Activated CD8-positive, alpha-beta memory T cell treated with anti-CD3 and anti-CD28 coated beads, Interleukin-2, amount 50 U/mL, for 48 hours (primary cell): ENCODE results near the gene KMT2D.
"Not testable (repeated sequence)": the region's sequence is repeated elsewhere in the genome, so short reads cannot be mapped to it uniquely, and the experiment has no call there.

ENCODE experiments used
- DNase-seq: peaks from one replicate; pipeline ENCODE4 v3.0.0-alpha.2; 2020

Gene KMT2D

DNA sequence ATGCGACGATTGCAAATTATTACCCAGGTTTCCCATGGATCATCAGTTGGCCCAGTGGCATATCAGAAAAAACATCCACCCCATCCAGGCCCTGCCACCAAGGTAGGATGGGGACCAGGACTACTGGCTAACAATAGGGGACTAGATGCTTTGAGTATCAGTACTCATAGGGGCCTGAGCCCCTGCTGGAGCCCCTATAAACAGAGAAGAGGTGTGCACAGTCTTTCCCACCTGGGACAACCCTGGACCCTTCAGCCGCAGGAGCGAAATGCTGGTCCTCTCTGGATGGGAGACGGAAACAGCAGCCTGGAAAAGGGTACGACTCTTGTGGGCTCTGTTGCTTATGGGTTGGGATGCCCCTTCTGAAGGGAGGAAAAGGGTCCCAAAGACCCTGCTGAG, 28.3 kb upstream of the KMT2D start:
- no peak for DNase-seq

DNA sequence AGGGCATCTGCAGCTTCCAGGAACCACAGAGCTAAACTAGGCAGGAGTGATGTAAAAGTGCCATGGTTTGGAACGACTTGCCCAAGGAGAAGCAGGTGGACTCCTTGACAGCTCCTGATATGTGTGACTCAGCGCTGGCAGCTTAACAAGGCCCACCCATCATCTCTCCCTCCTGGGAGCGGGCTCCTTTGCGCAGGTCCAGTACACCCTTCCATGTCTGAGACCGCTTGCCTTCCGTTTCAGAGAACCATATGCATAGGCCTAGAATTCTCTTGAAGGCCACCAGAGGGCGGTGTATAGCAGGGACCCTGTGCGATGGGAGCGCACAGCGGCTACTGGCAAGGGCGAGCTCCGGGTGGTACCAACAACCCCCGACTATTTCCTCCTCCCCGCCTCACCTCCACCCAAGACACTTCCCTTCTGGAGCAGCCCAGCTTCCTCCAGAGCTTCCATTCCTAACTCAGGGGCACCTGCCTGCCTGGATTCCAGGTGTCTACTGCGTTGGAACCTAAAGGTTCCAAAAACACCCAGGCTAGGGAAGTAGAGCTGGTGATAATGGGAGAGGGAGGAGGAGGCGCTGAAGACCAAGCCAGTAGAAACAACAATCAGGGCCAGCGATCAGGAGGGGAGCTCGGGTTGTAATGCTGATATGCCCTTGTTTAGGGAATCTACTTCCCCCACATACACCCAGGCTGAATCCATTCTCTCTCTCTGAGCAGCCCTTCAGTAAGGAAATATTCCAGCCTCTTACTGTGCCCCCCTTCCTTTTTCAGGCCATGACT, 27.7 kb upstream of the KMT2D start:
- DNase-seq = peak; percentile 84

DNA sequence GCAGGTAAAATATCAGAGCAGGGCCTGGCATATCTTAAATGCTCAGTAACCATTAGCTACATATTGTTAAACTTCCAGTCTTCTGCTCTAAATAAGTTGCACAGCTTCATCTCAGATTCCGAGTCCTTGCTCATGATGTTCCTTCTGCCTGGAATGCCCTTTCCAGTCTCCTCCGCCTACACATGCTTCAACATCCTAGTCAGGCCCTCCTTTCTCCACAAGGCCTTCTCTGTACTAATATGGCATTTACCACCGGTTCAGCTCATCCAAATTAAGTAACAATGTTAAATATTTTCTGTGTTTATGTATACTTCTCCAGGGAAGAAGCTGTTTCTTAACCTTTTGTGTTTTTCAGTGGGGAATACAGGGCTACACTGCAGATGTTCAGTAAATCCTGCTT, 25.5 kb upstream of the KMT2D start:
- DNase-seq = no peak

DNA sequence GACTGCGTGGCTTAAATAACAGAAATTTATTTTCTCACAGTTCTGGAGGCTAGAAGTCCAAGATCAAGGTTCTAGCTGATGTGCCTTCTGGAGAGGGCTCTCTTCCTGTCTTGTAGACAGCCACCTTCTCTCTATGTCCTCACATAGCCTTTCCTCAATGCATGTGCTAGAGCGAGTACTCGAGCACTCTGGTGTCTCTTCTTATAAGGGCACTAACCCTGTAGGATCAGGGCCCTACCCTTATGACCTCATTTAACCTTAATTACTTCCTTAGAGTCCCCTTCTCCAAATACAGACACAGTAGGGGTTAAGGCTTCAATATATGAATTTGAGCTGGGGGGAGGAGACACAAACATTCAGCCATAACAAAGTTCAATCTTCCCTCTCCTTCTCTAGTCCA, 23.8 kb upstream of the KMT2D start:
- no peak for DNase-seq

DNA sequence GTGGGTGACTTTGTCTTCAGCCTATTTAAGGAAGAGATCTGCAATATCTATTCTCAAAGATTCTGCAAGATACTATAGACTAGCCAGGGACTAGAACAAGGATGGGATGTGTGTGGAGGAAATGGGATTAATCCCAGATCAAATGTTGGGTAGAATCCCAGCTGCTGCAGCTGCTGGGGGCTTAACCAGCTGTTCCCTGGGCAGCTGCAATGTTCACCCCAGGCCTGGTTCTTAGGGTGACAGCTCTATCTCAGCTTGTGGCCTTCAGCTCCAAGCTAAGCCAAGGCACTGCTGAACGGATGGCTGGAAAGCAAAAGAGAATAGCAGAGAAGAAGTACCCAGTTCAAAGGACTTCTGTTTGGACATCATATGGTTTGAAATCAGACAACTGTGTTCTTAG, 19.2 kb upstream of the KMT2D start:
- no peak for DNase-seq

DNA sequence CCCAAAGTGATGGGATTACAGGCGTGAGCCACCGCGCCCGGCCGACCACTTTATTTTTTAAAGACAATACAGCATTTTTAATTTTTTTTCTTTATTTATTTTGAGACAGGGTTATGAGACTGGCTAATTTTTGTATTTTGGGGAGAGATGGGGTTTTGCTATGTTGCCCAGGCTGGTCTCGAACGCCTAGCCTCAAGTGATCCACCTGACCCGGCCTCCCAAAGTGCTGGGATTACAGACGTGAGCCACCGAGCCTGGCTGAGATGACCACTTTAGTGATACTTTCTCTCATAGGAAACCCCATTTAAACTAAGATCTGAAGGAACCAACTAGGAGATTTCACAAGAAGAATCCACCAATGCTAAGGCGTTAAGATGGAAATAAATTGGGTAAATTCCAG, 10.4 kb upstream of the KMT2D start:
- no peak for DNase-seq

DNA sequence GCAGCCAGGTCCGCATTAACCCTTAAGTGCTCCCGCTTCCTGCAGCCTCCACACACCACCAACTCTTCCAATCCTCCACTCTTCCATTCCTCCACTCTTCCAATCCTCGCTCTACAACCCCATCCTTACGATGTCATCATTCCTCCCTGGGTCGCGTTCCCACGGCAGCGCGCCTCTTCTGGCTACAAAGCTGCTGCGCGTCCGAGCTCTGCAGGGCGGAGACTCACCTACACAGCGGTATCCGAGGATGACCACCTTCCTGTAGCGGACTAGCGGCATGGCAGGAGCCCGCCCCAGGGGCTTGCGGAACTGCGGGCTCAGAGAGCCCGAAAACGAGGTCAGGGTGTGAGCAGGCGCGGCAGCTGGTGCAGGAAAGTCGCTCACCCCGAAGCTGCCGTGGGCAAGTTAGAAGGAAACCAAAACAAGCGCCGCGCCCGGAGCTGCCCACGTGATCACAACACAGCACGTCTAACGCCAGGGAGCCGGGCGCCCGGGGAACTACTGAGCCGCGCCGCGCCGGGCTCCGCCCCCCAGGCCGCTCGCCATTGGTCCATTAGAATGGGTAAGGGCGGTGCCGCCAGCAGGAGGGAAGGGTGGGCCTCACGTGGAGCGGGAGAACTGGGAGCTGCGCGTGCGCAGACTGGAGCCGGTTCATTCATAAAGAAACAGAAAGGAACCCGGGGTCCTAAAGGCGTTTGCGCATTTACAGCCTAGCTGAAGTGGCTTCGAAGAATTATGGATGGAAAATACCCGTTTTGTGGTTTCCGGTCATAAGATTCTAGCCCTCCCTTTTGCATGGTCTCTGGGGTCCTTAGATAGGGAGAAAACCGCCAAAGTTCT, 9.1 kb upstream of the KMT2D start, which contains the start of gene RHEBL1:
Gene RHEBL1, minus strand, starts transcription at position 473 of the 840 bp plus-strand sequence. Its CDS starts 194 bp downstream, at position 279.
- peak; percentile 99 for DNase-seq

DNA sequence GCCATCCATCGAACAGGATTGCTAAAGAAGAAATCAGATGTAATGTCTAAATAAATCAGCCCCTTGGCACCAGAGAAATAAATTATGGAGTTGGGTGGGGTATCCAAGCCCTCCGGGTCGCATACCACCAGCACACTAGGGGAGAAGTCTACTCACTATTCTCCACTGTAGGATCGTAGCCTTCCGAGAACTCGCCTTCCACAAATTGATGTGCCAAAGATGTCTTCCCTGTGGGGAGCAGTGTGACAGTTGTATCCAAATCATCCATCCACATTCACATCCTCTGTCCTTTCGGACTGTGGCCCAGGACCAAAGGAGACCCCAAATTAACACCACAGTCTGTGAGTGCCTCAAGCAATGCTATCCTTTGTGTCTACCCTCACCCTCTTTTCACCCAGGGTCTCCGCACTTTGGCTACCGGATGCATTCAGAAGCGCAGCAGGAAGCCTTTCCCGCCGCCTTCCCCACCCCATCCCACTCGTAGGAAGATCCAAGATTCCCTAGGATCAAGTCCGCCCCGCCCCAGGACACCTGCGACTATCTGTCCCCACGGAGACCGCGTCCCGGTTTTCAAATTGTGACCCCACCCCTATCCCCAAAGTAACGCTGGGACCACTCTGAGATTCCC, 8.4 kb upstream of the KMT2D start:
- DNase-seq = peak; percentile 61

DNA sequence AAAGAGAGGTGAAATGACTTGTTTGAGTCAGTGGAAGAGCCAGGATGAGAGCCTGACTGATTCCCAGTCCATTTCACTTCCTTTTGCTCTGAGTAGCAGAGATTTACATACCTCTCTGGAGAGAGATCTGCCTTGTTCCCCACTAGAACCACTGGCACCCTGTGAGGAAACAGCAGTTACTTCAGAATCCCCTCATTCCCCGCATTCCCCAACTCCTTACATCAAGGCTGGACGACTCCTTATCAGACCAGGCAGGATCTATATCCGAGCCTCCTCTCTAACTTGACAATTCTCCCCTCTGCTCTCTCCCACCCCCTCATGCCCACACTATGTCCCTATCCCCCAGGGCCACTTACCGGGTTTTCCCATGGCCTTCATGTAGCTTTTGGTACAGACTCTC, 5.5 kb upstream of the KMT2D start:
- no peak for DNase-seq

DNA sequence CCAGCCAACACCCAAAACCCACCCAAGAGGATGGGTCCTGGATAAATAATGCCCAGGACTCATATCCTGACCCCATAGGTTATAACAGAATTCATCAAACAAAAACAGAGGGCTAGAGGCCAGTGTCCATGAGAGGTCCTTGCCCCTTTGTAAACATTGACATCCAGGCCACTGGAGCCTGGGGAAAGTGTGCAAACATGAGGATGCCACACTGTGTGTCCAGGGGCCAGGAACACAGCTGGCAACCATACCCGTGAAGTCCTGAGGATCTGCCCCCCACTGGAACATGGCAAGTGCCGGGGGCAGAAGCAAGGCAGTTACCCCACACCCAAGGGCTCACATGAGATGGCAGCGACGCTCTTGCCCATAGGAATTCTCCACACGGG, 4.2 kb upstream of the KMT2D start:
- no peak for DNase-seq

DNA sequence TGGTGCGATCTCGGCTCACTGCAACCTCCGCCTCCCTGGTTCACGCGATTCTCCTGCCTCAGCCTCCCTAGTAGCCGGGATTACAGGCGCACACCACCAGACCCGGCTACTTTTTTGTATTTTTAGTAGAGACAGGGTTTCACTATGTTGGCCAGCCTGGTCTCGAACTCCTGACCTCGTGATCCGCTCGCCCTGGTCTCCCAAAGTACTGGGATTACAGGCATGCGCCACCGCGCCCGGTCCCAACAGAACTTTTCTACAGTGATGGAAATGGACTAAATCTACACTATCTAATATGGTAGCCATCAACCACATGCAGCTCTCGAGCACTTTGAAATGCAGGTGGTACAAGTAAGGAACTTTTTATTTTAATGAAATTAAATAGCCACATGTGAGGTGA, 1.3 kb upstream of the KMT2D start:
- DNase-seq = not testable (repeated sequence)

DNA sequence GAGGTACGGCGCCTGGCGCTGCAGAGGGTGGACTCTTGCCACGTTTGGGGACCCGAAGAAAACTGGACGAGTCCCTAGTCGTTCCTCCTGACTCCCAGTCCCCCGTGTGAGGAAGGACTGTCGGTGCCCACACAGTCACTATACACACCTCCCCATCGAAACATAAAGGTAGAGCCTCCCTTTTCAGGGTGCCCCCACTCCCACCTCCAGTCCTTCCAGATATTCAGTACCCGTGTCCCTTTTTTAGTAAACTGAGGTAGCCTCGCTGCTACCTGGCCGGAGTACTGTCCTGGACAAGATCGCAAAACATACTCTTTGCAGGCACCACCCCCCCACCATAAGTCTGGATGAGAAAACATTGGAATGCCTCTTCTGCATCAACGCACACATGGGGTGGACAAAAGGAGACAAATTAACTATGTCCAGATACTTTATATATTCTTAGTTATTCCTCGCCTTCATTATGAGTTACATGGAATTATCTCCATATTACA, 610 bp upstream of the KMT2D start:
- DNase-seq = no peak

DNA sequence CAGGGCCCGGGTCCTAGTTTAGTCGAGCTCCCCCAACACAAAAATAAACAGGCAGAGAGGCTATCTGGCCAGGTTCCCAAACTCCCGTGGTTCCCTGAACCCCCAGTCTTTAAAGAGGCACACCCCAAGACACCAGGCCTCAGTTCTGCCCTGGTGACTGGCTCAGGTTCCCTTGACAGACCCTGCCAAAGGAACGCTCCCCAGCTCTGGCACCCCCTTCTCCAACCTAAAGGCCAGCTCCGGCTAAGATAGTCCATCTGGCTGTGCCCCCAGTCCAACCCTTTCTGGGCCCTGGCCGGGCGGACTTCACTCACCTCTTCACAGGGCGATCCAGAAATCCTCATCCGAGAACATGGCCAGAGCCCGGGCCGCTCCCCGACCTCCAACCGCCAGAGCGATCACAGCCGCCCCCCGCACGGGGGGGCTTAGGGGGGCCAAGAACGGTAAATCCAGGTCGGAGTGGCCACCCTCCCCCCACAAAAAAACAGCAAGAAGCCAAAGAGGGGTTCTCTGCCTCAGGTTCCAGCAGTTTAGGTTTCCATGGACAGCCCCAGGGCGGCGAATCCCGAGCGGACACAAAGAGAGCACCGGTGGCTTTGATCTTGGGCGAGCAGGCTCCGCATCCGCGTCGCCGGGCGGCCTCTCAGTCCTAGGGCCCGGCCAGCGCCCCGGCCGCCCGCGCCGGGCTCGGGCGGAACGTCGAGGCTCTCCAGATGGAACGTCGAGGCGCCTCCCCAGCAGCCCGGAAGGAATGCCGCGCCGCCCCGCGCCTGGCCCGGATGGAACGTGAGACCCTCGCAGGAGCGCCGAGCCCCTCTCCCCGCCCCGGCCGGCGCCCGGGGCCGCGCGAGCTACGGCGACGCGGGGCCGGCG, 1.1 kb downstream of the KMT2D start:
- DNase-seq = peak; percentile 69

DNA sequence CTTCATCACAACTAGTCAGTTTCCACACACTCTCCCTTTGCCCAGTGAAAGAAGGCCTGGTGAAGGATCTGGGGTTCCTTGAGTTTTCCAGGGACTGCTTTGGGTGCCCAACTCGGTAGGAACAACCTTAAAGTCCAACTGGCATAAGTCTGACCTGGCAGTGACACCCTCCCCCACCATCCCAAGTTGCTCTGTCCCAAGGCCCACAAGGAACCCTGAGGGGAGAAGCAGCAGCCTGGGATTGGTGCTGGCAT, 1.6 kb downstream of the KMT2D start:
- DNase-seq = no peak

DNA sequence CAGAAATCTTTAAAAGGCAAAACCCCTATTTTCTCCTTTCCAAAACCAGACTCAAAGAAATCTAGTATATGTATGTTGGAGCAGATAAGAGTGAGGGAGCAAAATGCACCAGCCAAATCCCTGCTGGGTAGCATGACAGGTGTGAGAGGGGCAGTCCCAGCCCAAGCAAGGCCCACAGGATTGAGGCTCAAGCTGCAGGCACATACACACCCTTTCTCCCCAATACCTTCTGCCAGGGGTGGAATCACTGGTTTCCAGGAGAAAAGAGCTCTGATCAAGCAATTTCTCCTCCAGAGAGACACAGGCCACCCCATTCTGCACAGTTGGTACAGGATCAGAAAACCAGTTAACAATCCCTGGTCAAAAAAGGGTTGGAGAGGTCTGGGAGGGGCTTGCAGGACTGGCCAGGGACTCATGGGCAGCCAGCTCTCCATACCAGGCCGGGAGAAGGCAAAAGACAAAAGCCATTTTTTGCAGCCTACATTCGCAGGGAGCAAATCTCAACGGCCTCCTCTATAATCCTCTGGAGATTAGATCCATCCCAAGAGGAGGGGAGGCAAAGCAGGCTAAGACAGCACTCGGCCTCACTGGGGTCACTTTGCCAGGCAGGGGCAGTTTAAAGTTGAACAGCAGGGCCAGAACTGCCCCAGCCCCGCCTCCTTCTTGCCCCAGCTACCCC, 2.1 kb downstream of the KMT2D start:
- DNase-seq = no peak

DNA sequence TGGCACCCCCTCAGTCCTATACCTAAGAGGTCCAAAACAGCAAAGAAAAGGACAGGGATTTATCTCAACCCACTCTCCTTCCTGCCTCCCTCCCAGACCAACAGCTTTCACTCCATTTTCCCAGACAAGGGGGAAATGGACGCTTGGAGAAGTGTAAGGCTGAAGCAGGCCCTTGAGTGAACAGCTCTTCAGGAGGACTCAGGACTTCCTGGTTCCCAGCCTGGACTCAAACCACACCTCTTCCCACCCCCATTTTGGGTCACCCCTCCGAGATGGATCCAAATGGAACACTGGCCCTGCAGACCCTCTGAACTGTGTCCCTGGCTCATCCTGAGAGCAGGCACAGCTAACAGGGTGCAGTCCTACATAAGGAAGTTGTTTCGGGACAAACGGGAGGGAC, 2.7 kb downstream of the KMT2D start:
- DNase-seq = no peak

DNA sequence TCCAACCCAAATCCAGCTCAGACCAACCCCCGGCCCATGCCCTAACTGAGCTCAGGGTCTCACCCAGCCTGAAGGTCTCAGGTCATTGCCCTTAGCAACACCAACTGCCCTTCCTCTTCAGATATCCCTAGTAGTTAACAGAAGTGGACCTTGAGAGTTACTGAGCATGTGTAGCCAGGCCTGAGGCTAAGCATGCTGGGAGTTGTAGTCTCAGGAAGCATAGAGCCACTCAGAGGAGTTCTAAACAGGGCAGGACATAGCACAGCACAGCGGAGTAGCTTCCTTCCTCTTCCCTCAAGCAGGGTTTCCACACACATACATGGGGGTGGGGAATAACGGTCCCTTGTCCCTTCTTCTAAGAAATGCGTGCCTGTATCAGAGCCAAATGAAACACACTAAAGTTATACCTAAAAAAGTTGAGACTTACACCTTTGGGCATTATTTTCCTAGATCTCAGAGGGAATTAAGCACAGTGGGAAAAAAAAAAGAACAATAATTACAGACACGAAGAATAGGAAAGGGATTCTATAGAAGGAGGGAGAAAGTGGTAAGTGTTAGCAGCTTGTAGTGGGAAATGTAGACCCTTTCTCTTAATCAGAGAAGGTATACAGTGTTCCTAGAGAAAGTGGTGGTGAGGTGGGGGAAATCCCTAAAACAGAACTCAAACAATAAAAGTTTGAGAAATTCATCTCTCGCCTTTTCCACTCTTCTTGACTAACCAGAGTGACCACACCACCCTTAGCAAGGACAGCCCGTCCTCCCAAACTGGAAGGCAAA, 4.4 kb downstream of the KMT2D start:
- DNase-seq = peak; percentile 66

DNA sequence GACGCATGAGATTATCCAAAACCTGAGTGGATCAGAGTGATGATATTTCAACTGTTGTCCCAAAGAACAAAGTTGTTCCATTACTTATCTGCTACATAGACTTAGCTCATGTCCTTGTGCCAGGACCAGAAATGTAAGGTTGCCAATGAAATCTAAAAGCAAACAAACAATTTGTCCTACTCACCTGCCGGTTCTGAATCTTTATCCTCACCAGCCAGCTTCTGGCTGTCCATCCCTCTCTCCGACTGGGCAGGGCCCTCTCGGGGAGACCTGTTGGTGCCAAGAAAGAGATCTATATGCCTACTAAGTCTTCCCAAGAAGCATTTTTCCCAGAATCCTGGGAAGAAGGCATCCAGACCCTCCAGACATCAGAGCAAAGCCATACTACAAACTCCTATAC, 5.5 kb downstream of the KMT2D start:
- DNase-seq = no peak

DNA sequence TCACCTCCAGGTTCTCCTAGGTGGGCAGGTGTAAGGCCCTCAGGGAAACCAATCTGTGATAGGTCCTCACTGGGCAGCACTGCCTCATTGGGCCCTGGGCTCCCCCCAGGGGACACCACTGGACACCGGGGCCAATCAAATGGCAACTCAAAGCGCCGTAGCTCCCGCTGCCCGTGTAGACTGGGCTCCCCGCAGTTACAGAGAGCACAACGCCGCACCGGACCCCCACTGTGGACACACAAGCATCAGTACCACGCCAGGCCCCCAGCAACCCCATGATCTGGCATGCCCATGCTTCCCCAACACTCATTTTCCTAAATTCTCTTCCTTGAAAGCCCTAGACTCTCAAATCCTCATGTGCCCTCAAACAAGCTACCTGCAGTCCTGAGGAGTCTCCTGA, 6.1 kb downstream of the KMT2D start:
- no peak for DNase-seq

DNA sequence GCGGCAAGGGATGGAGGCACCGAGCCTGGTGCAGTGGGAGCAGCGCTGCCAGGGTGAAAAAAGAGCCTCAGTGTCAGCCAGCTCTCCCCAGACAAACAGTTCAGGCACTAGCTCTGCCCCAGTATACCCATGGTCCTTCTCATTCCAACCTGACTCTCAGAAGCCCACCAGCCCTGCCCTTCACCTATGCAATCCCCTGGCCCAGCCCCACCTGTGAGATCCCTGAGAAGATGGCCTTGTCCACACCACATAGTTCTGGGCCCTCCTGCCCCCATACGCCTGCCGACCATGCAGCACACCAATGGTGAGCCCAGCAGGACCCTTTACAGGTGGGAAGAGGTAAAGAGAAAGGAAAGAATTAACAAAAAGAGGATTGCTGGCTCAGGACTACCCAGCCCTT, 6.5 kb downstream of the KMT2D start:
- no peak for DNase-seq

DNA sequence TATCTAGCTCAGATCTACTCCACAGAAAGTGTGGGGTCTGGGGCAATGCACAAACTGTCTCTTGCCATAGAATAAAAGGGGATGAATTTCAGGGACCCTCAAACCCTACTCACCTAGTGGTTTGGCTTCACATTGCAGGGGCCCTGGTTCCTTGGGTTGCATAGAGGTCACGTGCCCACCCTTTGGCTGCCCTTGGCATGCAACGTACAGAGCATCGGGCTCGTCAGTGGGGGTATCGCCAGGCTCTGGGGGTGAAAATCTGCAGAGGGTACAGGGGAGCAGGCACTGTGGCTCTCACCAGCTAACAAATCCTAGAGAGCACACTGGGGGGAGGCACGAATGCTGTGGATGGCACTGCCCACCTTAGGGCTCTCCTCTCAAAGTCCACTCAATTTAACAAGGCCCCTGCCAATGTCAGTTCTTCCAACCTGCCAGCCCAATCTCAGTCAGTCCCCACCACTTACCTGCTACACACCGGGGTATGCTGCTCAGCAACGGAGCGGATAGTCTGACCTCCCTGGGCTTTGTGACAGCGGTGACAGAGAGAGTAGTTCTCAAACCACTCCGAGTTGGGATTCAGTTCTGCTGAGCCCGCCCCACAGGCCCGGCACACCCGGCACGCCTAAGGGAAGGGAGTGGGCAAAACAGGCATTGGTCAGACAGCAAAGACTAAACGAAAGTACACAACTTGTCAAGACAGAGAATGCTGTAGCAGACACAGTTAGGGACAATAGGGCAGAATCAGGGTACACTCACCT, 8.0 kb downstream of the KMT2D start:
- DNase-seq = no peak
